Measurements from ENCODE around the gene IRX3.

Gene IRX3

DNA sequence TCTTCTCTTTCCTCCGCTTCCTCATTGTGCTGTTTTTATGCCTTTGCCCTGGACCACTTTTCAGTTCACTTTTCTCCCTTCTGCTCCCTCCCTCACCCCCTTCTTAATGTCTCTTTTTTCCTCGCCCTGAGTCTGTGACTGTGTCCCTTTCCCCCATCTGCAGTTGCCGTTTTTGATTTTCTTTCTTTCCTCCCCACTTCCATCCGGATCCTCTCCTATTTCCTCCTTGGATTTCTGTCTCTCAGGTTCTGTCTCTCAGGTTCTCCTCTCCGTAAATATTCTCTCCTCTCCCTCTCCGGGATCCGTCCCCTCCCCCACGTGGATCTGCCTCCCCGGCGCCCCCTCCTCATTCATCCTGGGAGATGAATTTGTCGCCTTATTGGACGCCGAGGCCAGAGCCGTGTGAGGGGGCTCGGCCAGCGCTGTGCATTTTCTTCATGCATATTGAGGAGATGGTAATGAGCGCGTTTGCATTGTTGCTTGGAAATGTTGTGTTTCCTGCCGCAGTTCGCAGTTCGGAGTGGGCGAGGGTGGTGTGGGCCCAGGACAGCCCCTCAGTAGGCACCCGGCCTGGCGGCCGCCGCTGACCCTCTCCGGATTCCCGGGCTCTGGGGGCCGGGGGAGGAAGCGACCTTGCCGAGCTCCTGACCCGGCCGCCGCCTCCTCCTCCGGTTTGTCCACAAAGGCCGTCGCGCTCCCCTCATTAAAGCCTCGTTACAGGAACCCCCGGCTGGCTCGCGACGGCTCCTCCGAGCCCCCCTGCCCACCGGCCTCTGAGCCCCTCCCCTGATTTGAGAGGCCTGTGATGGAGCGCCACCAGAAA is 4.5 kb upstream of the IRX3 start:
- no peak for DNase-seq

DNA sequence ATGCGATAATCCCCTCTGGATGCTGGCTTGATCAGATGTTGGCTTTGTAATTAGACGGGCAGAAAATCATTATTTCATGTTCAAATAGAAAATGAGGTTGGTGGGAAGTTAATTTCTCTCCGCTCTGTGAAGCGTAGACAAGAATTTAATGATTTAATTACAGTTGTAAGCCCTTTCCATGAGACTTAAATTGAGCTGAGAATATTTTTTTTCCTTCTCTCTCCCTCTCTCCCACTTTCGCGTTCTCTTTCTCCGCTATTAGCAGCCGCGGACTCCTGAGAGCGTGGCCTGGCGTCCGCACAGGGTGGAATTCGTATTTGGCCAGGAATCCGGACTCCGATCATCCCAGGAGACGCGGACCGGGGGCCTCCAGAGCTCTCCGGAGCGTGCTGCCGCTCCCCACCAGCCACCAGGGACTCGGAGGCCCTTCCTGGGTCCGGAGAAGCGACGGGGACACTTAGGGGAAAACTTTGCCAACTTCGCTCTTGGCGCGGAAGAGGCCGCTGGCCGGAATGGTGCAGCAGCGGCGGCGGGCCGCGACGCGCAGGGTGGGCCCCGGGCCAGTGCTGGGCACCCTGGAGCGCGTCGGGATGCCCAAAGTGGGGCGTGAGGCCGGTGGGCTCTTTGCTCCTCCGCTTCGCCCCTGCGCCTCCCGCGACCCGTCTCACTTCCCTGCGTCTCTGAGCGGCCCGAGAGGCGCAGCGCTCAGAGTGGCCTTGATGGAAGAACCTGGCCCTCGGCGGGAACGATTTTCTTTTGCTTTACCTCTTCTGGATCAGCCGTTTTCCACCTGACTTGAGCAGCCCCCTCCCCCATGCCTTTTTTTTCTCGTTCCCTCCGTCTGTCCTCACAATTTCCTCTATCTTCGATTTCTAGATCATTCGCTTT is 3.6 kb upstream of the IRX3 start:
- no peak for DNase-seq

DNA sequence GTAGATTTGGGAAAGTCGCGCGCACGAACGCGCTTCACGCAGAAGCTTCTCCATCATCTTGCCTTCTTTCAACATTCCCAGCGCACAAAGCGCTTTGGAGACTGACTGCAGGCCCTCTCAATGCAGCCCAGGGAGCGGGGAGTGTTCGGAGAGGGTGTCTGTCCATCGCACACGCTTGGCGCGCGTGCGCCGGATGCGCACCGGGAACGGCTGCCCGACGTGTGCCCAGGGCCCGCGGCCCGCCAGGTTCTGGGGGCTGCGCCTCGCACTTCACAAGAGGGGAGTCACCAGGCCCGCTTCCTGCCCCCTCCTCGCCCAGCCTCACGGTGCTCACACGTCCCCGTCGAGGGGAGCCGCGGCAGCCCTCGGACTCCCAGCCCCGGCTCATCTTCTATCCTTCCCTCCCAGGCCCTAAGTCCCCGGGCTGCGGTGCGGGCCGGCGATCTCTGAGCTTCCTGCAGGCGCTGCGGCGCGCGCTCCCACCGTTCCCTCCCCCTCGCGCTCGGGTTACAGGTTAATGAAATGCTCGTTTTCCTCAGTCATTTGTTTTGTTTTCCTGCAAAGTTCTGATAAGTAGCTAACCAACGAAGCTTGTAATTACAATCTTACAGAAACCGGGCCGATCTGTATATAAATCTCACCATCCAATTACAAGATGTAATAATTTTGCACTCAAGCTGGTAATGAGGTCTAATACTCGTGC is 2.8 kb upstream of the IRX3 start:
- DNase-seq: no peak

DNA sequence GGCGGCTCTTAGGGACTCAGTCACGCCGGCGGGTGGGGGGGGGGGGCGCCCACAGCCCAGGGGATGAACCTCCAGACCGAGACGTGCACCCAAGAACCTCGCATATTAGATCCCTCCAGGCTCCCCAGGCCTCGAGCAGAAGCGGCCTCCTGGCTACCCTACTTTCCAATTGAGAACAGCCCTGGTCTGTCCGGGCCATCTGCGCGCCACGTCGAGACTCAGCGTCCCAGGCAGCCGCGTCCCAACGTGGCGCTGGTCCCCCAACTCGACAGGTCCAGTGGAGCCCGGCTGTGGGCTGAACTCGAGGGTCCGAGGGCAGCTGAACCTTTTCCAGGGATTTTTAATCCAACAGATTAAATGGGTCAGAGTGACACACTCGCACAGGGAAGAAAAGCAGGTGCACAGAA is 2.3 kb upstream of the IRX3 start:
- no peak for DNase-seq

DNA sequence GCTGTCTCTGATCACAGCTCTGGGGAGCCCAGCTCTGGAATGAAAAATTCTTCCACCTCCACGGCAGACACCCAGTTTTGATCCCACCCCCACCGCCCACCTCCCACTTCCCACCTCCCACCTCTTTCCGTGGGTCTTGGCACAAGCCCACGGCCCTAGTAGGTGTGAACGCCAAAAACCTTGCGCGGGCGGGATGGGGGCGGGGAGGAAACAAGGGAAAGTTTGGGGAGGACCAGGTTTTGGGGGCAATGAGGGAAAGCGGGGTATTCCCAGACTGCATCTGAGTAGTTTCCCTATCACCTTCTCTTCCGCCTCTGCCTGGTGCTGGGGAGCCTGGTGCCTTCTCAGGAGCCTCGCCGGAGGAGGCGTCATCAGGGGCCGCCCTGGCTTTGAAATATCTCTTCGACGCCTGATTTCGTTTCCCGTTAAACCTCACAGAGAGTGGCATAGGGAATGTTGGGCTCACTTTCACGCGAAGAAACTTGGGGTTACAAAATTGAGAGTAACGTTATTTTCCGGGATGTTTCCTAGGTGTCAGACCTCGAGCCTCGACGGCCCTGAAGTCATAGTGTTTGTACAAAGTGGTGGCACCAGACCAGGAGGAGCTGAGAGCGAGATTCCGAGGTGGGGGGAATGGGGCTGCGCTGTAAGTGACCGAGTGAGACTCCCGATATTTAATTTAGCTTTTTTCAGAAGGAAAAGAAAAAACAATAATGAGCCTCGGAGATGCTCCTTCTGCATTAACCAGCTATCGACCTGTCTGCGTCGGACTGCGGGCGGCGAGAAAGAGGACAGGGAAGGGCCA is 1.6 kb upstream of the IRX3 start:
- no peak for DNase-seq

DNA sequence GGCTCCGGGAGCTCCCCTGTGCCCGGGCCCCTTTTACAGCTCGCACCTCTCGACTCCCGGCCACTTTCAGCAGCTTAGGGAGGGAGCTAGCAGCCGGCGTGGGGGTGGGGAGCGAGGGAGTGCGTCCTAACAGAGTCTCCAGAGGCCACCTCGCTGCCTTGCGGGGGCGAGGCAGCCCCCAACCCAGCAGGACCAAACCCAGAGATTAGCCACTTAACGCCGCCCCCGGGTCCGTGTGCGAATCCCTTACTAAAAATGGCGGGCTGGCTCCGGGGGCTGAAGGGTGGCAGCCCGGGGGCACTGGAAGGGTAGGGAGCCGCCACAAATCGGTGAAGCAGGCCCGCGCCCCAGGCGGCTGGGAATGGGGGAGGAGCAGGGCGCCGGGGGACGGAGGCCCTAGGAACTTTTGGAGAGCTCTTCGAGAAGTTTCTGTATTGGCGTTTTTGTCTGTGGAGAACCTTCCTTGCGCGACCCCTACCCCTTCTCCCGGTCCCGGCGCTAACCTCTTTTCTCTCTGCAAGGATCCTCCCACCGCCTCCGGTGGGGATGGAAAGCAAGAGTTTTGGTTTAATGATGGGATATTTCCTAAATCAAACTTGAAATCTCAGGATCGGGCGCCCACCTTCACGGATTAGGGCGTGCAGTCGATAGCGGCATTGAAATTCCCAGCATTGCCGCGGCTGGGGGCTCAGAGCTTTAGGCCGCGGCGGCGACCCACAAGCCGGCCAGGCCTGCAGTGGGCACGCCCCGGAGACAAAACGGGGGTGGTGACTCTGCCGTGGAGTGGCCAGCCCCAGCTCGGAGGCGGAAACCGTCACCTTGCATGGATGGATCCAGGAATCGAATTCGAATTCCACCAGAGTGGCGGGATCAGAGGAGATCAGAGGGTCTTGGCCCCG is 793 bp upstream of the IRX3 start:
- no peak for DNase-seq

DNA sequence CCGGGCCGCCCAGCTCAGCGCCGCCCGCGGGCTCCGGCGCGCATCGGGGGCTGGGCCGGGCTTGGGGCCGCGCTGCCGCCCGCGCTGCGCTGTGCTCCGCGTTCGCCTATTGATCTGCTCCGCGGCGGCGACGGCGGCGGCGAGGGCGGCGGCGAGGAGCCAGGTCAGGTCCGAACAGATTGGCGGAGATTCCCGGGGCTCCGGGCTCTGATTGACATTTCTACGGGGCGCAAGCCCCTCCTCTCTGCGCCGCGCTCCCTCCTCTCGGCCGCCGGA is 559 bp downstream of the IRX3 start:
- no peak for DNase-seq

DNA sequence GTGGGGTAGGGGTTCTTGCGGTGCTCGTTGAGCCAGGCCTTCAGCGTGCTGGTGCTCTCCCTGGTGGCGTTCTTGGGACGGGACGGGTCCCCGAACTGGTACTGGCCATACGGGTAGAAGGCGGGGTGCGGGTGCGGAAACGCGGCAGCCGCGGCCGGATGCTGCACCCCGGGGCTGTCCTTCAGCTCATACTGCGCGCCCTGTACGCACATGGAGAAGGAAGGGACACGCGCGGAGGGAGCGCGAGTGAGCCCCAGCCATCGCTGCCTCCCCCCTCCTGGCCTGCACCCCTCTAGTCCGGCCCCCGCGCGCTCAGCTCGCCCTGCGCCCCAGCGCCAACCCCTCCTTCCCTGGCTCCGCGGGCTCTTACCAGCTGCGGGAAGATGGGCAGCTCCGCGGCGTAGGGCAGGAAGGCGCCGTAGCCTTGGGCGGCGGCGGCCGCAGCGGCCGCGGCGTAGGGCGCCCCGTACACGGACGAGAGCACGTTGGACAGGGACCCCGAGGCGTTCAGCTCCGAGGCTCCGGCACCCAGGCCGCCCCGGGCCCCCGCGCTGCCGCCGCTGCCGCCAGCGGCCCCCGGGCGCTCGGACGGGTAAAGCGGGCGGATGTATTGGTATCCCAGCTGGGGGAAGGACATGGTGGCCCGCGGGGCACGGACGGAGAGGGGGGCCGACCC is 1.0 kb downstream of the IRX3 start:
- no peak for DNase-seq

DNA sequence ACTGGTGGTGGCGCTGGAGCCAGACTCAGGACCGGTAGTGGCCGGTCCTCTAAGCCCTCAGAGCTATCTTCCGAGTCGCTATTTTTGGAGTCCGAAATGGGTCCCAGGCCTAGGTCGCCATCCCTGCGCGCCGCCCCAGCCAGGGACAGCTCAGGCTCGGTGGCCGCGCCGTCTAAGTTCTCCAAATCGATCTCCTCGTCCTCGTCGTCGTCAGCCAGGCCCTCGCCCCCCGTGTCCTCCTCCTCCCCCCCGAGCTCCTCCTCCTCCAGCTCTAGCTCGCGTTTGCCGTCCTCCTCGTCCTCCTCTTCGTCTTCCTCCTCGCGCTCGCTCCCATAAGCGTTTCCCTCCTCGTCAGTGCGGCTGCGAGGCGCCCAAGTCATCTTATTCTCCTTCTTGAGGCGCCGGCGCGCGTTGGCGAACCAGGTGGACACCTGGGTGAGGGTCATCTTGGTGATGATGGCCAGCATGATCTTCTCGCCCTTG is 1.6 kb downstream of the IRX3 start:
- DNase-seq: no peak

DNA sequence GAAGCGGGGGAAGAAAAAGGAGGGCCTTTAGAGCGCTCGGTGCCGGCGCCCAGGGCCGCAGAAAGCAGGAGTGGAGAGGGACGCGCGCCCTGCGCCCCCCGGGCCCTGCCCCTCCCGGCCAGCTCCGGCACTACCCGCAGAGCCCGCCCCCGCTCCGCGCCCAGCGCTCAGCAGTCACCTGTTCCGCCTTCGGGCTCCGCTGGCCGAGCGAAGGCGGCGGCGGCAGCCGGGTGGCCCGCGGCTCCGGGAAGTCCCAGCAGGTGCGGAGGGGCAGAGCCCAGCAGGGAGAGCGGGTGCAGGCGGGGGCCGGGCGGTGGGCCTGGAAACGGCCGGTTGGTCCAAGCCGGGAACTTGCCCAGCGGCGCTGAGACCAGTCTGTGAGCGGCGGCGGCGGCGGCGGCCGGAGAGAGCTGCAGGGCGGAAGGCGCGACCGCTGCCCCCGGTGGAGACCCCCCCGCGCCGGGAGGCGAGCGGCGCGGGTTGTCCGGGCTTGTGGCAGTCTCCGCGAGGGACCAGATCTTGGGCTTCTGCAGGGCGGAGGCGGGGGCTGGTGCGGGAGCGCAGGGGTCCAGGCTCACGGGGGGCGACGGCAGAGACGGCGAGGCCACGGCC is 2.2 kb downstream of the IRX3 start:
- DNase-seq: no peak

DNA sequence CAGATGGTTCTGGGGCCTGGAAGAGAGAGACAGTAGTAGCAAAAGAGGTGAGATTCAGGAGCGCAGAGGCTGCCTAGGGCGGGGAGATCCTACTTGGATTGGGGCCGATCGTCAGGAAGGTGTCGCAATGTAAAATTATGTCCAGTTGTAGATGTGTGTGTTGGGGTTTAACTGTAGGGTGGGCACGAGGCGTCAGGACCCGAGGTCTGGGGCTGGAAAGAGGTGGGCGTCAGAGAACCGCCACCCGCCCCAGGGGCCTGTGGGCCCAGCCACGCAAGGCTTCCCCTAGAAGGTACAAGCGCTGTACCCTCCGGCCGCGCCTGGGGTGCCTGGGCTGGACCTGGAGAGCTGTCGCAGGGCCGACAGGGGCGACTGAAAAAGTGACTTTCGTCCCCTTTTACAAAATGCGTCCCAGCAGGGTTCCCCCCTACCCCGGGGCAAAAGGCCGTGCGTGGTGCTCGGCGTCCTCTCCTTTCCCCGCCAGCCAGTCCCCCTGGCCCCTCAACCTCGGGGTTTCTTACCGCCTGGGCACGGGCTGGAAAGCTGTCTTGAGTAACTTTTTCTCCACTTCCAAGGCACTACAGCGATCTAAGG is 2.8 kb downstream of the IRX3 start:
- DNase-seq: no peak

DNA sequence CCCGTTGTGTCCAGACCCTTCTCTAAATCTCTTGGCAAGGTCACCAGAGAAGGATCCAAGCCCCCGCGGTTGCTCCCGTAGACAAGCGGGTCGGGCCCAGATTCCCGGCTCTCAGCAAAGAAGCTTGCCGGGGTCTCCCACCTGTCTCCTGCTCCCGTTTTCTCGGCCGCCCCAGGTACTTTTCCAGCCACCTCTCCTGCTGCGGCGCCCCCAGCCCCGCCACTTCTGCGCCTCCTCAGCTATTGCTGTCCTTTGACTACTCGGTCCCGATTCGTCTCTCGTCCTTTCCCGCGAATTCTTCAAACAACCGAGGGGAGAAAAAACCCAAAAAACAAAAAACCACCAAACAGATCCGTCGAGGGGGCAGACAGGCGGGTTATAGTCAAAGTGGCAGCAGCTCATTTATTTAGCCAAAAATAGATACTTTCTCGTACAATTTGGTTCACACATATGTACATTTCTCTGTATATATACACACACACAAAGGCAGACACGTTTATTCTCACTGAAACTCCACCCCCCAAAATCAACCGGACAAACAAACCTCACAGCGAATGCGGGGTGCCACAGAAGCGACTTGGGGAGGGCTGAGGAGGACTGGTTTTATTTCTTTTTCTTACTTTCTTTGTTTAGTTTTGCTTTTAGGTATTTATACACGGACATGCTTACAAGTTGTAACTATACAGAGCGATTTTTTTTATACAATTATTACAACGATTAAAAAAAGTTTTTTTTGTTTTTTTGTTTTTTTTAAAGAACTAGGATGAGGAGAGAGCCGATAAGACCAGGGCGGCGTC is 3.5 kb downstream of the IRX3 start:
- DNase-seq: no peak

DNA sequence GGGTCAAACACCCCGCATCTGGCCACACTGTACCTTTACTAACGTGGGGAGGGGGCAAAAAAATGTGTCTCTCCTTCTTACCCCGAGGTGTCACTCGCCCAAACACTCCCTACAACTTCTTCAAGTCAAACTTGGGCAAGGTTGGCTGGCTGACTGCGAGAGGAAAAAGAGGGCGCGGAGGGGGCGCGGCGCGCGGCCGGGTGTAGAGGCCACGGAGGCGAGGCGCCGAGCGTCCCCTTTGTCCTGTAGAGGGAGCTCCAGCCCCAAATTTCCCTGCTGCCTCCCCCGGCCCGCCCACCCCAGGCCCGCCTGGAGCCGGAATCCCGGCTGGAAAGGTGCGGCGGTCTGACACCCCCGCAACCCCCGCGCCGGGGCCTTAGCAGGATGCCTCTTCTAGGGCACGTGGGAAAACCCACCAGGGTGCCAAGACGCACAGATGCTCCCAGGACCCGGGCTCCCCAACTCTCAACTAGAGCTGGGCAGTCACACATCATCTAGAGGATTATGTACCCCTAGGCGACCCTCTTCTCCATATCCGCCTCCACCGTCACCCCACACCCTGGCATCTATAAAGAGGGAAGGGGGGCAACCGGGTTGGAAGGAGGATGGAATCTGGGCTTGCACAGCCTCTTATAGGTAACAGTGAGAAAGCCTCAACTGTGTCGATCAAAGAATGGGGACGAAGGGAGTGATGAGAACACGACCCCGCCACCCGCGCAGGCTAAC is 4.2 kb downstream of the IRX3 start:
- no peak for DNase-seq

DNA sequence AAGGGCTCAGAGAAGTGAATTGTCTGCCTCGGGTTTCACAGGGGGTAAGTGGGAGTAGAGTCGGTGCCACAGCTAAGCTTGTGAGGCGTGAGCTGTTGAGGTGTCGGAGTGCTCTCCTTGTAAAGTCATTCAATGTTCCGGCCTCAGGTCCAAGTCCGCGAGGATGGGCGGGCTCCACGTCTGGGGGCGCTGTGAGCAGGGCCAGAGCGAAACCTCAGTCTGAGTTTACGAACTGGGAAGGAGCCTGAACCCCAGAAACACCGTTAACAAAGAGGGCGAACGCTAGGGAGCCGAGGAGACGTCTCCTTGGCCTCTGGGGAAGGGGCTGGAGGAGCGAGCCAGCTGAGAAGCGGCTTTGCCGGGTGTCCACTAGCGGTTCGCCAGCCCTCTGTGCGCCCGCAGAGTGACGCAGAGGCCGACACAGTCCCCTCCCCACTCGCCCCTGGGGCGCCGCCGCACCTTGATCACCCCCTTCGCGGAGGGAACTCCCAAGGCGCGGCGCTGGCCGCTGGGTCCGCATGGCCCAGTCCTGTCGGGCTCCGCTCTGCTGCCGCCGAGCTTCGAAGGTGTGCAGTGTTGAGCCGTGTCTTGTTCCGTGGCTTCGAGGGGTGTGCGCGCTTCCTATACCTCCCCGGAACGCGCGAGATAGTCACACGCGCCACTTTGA is 4.9 kb downstream of the IRX3 start:
- no peak for DNase-seq

DNA sequence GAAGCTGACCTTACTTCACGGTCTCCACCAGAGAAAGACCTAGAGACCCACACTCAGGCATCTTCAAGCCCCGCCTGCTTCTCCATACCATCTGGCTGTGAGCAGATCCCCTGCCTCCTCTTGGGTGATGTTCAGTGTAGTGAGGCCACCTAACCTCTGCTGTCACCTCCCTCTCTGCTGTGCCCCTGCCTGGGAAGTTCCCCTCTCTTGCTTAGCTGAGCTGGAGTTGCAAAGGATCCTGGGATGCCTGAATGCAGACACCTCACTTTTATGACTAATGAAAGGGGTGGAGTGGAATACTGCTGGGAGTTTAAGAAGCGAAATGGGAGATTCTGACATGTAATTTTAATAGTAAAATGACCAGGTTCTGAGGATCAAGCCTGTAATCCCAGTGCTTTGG is 5.8 kb downstream of the IRX3 start:
- DNase-seq: no peak

DNA sequence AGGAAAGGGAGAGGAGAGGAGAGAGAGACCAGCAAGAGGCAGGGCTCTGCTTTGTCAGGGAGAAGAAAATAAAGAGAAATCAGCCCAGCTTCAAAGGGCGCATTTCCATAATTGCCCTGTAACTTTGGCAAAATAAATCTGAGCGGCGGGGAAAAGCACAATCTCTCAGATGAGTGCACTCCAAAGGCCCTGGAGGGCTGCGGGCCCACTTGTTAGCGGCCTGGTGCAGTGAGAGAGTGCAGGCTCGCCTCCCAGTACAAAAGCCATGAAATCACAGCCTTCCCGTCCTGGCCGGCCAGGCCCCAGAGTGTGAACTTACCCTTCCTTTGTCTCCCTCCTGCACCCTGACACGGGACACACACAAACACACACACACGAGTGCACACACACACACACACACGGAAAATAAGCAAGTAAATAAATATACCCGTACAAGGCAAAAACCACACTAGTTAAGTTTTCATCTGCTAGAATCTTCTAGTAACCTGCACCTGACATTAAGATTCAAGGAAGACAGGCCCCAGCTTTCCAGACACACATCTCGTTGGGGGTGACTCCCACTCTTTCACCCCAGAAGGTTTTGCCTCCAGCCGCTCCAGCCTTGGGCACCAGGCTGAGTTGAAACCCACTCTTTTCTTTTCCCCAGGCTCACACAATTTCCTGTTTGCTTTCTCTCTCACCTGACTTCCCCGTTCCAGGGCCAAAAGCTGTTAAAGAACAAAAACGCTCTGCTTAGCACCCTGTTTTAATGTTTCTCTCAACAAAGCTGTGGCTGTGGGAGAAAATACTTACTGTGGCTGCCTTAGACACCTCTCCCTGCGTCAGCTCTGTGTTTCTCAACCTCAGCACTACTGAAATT is 8.5 kb downstream of the IRX3 start:
- no peak for DNase-seq

DNA sequence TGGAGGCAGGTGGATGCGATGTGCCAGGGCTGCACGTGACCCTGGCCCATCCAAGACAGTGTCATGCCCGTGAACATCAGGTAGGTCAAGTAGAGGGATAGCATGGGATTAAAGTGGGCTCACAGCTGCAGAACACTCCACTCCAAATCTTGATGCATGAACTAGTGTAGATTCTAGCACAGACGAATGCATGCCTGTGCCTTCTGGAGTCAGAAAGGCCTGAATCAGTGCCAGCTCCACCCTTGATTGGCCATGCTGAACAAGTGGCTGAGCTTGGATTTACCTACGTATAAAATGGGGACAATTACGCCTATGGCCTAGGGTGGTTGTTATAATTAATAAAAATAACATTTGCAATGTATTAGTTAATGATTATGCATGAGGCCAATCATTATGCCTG is 10.6 kb downstream of the IRX3 start:
- DNase-seq: no peak

All from cortex of kidney (tissue), 1 donor.